GM21367 (cell line): ENCODE measurements around the gene UBXN4.
"Not testable (repeated sequence)": the region's sequence is repeated elsewhere in the genome, so short reads cannot be mapped to it uniquely, and the experiment has no call there.

ENCODE experiments used
- ATAC-seq: cut with Tn5 transposase; IDR thresholded peaks from one replicate; pipeline ENCODE4 v1.9.1; 2021; ENCODE audit not compliant: unreplicated experiment

UBXN4 gene

GRCh38 chr2:135803278-135803677 lies 61.6 kb downstream of the UBXN4 start:
- no peak for ATAC-seq

GRCh38 chr2:135807874-135808273 lies 66.2 kb downstream of the UBXN4 start:
- not testable (repeated sequence) for ATAC-seq

- ATAC-seq: no peak
Measured at GRCh38 chr2:135812907-135813511, 71.4 kb downstream of the UBXN4 start.

GRCh38 chr2:135815269-135815668 lies 73.6 kb downstream of the UBXN4 start:
- ATAC-seq: no peak

GRCh38 chr2:135817466-135817865 lies 75.8 kb downstream of the UBXN4 start:
- ATAC-seq: no peak

GRCh38 chr2:135817951-135818350 lies 76.3 kb downstream of the UBXN4 start:
- no peak for ATAC-seq

GRCh38 chr2:135818937-135819610 lies 77.4 kb downstream of the UBXN4 start:
- ATAC-seq: no peak

- ATAC-seq: peak; percentile 73
Measured at GRCh38 chr2:135820003-135820618, 78.5 kb downstream of the UBXN4 start.

GRCh38 chr2:135821190-135821589 lies 79.5 kb downstream of the UBXN4 start:
- no peak for ATAC-seq

- ATAC-seq: no peak
Measured at GRCh38 chr2:135822855-135823254, 81.2 kb downstream of the UBXN4 start.

GRCh38 chr2:135825131-135825530 lies 83.5 kb downstream of the UBXN4 start:
- ATAC-seq: no peak

- no peak for ATAC-seq
Measured at GRCh38 chr2:135825550-135826176, 84.0 kb downstream of the UBXN4 start.

- no peak for ATAC-seq
Measured at GRCh38 chr2:135826544-135826943, 84.9 kb downstream of the UBXN4 start.

GRCh38 chr2:135829378-135830135 lies 87.9 kb downstream of the UBXN4 start:
- no peak for ATAC-seq

- no peak for ATAC-seq
Measured at GRCh38 chr2:135831180-135831812, 89.6 kb downstream of the UBXN4 start.

GRCh38 chr2:135832891-135833290 lies 91.2 kb downstream of the UBXN4 start:
- ATAC-seq: no peak
